Coronary artery (tissue), 2 donors: Measurements from ENCODE around the gene FLYWCH2.

Source experiments
- DNase-seq: peaks from one replicate; pipeline ENCODE4 v3.0.0-alpha.2; 2017; ENCODE audit warnings: low spot score
- H3K27ac ChIP-seq, 2 donors: fragments of 200-600 bp; sonication (generic); one replicate each; pipeline ENCODE4 v1.5.1; 2016 to 2019
- H3K4me3 ChIP-seq: fragments of 200-600 bp; sonication (generic); 2 replicates; pipeline ENCODE4 v1.5.1; 2016; ENCODE audit warnings: mild to moderate bottlenecking, moderate library complexity
- TF ChIP-seq, protein P1 (sequence below): fragments of 200-600 bp; sonication (generic); IDR thresholded peaks from one replicate; pipeline ENCODE4 v1.5.1; 2019; ENCODE audit warnings: antibody characterized with exemption

FLYWCH2 gene

DNA sequence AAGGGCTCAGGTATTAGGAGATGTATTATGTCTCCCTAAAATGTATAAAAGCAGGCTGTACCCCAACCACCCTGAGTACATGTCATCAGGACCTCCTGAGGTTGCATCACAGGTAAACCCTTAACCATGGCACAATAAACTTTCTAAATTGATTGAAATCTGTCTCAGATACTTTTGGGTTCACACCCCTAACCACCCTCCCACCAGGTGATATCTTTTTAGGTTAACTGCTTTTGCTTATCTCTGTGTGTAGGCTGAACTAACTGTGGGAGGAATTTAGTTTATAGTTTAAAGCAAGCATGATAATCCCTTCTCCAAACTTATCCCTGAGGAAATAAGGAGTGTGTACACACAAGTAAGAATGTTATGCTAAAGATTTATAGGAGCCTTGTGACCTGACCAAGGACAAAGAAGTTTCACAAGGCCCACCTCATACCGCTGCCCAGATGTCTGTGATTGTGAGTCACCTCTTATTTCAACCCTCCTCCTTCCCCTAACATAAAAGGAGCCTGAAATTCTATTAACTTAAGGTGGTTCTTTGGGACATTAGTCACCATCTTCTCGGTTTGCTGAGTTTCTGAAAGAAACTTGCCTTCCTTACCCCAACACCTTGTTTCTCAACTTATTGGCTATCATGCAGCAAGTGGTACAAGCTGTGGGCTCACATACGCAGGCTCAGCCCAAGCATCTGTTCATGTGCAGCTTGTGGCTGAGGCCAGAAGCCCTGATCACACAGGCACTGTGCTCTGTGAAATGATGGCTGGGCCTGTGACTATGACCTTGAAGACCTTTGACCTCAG, 36.3 kb upstream of the FLYWCH2 start:
- DNase-seq, result no peak
- TF ChIP-seq, protein P1, sequence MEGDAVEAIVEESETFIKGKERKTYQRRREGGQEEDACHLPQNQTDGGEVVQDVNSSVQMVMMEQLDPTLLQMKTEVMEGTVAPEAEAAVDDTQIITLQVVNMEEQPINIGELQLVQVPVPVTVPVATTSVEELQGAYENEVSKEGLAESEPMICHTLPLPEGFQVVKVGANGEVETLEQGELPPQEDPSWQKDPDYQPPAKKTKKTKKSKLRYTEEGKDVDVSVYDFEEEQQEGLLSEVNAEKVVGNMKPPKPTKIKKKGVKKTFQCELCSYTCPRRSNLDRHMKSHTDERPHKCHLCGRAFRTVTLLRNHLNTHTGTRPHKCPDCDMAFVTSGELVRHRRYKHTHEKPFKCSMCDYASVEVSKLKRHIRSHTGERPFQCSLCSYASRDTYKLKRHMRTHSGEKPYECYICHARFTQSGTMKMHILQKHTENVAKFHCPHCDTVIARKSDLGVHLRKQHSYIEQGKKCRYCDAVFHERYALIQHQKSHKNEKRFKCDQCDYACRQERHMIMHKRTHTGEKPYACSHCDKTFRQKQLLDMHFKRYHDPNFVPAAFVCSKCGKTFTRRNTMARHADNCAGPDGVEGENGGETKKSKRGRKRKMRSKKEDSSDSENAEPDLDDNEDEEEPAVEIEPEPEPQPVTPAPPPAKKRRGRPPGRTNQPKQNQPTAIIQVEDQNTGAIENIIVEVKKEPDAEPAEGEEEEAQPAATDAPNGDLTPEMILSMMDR, result no peak
- no peak overlapping the region for H3K4me3 ChIP-seq
- no peak overlapping the region for H3K27ac ChIP-seq

DNA sequence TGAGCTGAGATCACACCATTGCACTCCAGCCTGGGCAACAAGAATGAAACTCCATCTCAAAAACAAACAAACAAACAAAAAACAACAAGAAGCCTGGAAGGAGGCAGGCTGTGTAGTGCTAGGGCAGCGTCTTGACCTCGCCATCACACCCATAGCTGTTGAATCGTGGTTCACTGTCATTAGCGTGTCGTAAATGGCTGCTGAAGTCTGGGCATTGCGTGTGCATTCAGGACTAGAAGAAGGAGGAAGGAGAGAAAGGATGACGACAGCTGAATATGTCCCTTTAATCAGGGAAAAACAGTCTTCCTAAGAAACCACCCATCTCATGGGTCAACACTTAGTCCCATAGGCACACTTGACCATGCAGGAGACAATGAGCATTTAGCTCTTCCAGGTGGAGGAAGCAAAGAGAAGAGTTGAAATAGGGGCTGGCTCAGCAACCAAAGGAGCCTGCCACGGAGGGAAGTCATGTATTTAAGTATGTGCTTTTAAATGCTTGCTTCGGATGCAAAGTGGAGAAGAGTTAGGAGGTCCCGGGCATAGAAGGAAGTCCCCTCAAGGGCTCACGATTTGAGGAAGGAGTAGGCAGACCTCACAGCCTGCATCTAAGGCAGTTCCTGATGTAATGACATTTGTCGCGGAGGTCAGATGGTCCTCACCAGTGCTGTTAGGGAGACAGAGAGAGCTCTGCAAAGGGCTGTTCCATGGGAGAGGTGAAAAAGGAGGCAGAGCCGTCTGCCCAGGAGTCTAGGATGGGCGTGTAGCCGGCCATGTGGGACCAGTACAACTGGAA, 33.9 kb upstream of the FLYWCH2 start:
- TF ChIP-seq, protein P1, result no peak
- no peak overlapping the region for H3K27ac ChIP-seq

DNA sequence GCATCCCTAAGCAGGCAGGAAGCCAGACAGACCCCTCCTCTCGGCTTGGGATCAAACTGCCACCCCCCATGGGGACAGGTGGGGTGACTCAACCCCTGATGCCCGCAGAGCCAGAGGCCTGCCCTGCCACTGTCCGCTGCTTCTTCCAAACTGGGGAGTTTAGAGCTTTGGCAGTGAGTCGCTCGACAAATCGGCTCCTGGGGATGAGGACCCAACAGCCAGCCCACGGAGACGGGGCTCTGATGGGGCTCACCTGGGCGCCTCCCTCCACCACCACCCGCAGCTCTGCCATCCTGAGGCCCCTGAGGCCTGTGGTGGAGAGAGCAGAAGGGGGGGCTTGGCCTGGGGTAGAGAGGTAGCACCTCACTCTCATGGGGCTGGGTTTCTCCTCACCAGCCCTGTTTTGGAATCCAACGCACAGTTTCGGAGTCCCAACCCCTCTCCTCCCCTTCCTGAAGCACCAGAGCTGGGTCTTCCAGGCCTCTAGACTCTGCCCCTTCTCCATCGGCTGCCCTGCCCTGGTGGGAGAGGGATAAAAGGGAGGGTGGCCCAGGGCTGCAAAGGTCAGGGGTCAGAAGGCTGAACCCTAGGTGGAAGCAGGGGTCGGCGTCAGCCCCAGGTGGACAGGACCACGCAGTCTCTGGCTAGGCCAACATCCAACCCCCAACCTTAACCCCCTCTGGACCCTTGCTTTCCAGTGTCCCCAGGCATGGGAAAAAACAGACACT, 30.8 kb upstream of the FLYWCH2 start:
- TF ChIP-seq, protein P1, result no peak
- Histone ChIP-seq H3K4me3 (no peak overlapping the region), H3K27ac (no peak overlapping the region)
- no peak for DNase-seq

More for the DNA sequence above, 33.9 kb upstream of the FLYWCH2 start:
- no peak overlapping the region for H3K4me3 ChIP-seq
- no peak for DNase-seq

DNA sequence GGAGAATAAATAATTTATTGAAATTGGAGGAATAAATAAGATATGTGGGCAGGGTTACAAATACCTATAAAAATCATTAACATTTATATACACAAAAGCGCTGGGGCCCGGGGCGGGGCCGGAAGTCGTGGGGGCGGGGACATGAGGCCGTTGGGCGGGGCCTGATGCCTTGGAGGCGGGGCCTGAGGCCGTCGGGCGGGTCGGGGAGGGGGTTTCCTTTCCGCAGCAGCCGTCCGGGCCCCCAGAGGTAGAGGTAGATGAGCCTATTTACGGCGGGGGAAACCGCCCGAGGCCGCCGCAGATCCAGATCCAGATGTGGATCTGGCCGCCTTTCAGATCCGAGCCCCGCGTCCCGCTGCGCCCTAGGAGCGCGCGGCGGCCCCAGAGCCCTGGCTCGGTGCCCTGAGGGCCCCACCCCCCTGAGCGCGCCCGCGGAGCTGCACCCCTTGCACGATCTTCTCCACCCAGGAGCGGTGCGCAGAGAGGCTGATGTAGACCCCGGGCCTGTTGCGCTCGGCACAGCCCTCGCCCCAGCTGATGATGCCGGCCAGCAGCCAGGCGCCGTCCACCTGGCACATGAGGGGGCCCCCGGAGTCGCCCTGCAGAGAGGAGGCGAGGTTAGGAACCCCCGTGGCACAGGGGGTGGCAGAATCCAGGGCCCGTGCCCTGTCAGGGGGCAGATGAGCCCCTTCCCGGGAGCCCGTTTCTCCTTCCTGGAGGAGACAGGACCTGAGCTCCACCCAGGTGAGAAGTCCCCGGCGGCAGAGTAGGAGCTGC, 30.1 kb upstream of the FLYWCH2 start:
- no peak overlapping the region for H3K4me3 ChIP-seq
- H3K27ac ChIP-seq, result no peak overlapping the region
- DNase-seq, result no peak
- TF ChIP-seq, protein P1, result no peak

DNA sequence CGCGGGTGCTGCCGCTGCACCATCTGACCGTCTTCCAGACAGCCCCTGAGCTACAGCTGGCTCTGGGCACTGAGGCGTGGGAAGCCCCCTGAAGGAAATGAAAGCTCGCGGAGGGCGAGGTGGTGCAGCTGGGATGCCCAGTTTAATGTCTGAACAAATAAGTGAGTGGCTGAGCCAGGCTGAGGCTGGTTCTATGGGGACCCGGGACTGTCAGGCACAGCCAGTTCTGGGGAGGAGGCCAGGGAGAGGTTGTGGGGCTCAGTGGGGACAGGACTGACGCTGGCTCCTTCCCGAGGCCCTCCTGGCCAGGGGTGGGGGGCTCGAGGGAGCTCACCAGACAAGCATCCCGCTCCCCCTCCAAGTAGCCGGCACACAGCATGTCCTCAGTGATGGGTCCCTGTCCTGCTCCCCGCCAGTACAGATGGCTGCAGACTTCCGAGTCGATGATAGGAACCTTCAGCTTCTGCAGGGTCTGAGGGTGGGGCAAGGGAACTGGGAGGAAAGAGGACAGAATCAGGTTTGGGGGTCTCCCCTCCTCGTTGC, 29.4 kb upstream of the FLYWCH2 start:
- no peak overlapping the region for H3K4me3 ChIP-seq
- no peak for DNase-seq
- H3K27ac ChIP-seq, result no peak overlapping the region
- TF ChIP-seq, protein P1, result no peak

DNA sequence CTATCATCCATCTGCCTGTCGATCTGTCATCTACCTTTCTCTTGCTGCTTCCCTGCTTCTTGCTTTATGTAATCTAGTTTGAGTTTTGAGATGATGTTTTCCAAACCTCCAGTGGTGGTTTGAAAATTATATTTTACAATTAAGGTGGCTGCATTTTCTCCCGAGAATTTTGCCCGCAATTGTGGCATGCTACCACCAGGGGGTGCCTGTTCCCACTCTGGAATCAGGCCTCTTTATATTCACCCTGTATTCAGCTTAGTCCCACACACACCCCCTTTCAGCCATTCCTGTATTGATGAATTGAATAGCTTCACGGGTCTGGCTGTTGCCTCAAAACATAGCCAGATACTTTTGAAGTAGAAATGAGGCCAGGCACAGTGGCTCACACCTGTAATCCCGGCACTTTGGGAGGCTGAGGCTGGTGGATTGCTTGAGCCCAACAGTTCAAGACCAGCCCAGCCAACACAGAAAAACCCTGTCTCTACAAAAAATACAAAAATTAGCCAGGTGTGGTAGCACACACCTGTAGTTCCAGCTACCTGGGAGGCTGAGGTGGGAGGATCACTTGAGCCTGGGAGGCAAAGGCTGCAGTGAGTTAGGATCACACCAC, 28.2 kb upstream of the FLYWCH2 start:
- TF ChIP-seq, protein P1, result no peak
- no peak for DNase-seq
- H3K27ac ChIP-seq, result no peak overlapping the region
- no peak overlapping the region for H3K4me3 ChIP-seq
